H9 (cell line): ENCODE measurements around the gene INPP5A. TPM values are rescaled to one million over a fixed set of nuclear protein-coding genes. Genes with fewer than 3 reads are reported as not detected.

ENCODE experiments used
- DNase-seq: peaks from one replicate; pipeline ENCODE4 v3.0.0-alpha.2; 2017
- H2AFZ ChIP-seq: one replicate; pipeline ENCODE4 v1.6.1; 2013; ENCODE audit warnings: mild to moderate bottlenecking, low read length, control low read depth, moderate library complexity
- H2AK5ac ChIP-seq: 2 replicates; pipeline ENCODE4 v1.6.1; 2013; ENCODE audit warnings: low read length, control low read depth, mixed read lengths; ENCODE audit not compliant: insufficient read length
- H2BK120ac ChIP-seq: one replicate; pipeline ENCODE4 v1.6.1; 2013; ENCODE audit warnings: low read depth, mild to moderate bottlenecking, low read length, control low read depth, inconsistent platforms; ENCODE audit not compliant: poor library complexity, severe bottlenecking
- H2BK12ac ChIP-seq: 2 replicates; pipeline ENCODE4 v1.6.1; 2013; ENCODE audit warnings: low read length, control low read depth, mixed read lengths, low read depth; ENCODE audit not compliant: insufficient read length
- H2BK15ac ChIP-seq: 2 replicates; pipeline ENCODE4 v1.6.1; 2013; ENCODE audit warnings: low read depth, low read length, control low read depth
- H2BK20ac ChIP-seq: one replicate; pipeline ENCODE4 v1.6.1; 2013; ENCODE audit warnings: low read depth, mild to moderate bottlenecking, low read length, control low read depth, inconsistent platforms; ENCODE audit not compliant: poor library complexity, severe bottlenecking
- H2BK5ac ChIP-seq: 2 replicates; pipeline ENCODE4 v1.6.1; 2013; ENCODE audit warnings: low read length, control low read depth, mixed read lengths; ENCODE audit not compliant: insufficient read length
- H3K14ac ChIP-seq: 2 replicates; pipeline ENCODE4 v1.6.1; 2013; ENCODE audit warnings: low read length, control low read depth; ENCODE audit not compliant: insufficient read depth
- H3K18ac ChIP-seq: 2 replicates; pipeline ENCODE4 v1.6.1; 2013; ENCODE audit warnings: low read depth, mild to moderate bottlenecking, mixed read lengths, low read length, control low read depth; ENCODE audit not compliant: insufficient read length
- H3K23ac ChIP-seq: 2 replicates; pipeline ENCODE4 v1.6.1; 2013; ENCODE audit warnings: low read length, control low read depth, mixed read lengths, low read depth; ENCODE audit not compliant: insufficient read length
- H3K23me2 ChIP-seq: 2 replicates; pipeline ENCODE4 v1.6.1; 2013; ENCODE audit warnings: low read depth, mild to moderate bottlenecking, mixed read lengths, low read length, control low read depth; ENCODE audit not compliant: insufficient read length, poor library complexity, severe bottlenecking
- H3K27ac ChIP-seq: 2 replicates; pipeline ENCODE4 v1.5.1; 2013; ENCODE audit warnings: low read length, control low read depth, mixed read lengths, low read depth; ENCODE audit not compliant: insufficient read length
- H3K27me3 ChIP-seq: 2 replicates; pipeline ENCODE4 v1.6.1; 2013; ENCODE audit warnings: low read length, control low read depth, inconsistent platforms; ENCODE audit not compliant: insufficient read depth
- H3K4ac ChIP-seq: 2 replicates; pipeline ENCODE4 v1.6.1; 2013; ENCODE audit warnings: low read depth, mild to moderate bottlenecking, control low read depth, inconsistent platforms, low read length, moderate library complexity
- H3K4me1 ChIP-seq: 2 replicates; pipeline ENCODE4 v1.6.1; 2013; ENCODE audit warnings: low read length, control low read depth, inconsistent platforms; ENCODE audit not compliant: insufficient read depth
- H3K4me2 ChIP-seq: 2 replicates; pipeline ENCODE4 v1.6.1; 2013; ENCODE audit warnings: low read length, control low read depth, mixed read lengths; ENCODE audit not compliant: insufficient read length, insufficient read depth
- H3K56ac ChIP-seq: 2 replicates; pipeline ENCODE4 v1.6.1; 2013; ENCODE audit warnings: low read depth, mild to moderate bottlenecking, mixed read lengths, low read length, control low read depth; ENCODE audit not compliant: insufficient read length
- H3K79me1 ChIP-seq: 2 replicates; pipeline ENCODE4 v1.6.1; 2013; ENCODE audit warnings: low read depth, mild to moderate bottlenecking, moderate library complexity, low read length, control low read depth, inconsistent platforms; ENCODE audit not compliant: insufficient read depth, poor library complexity, severe bottlenecking
- H3K79me2 ChIP-seq: 2 replicates; pipeline ENCODE4 v1.6.1; 2013; ENCODE audit warnings: low read length, control low read depth, inconsistent platforms; ENCODE audit not compliant: insufficient read depth
- H3K9ac ChIP-seq: 2 replicates; pipeline ENCODE4 v1.6.1; 2013; ENCODE audit warnings: low read length, control low read depth, mixed read lengths; ENCODE audit not compliant: insufficient read length; ENCODE audit errors: extremely low read depth
- H3K9me3 ChIP-seq: one replicate; pipeline ENCODE4 v1.6.1; 2013; ENCODE audit warnings: low read depth, low read length, inconsistent platforms; ENCODE audit not compliant: control insufficient read depth
- H3T11ph ChIP-seq: one replicate; pipeline ENCODE4 v1.6.1; 2013; ENCODE audit warnings: mild to moderate bottlenecking, low read length, control low read depth, inconsistent platforms
- H4K20me1 ChIP-seq: one replicate; pipeline ENCODE4 v1.6.1; 2013; ENCODE audit not compliant: control insufficient read depth, insufficient read length, insufficient read depth
- H4K5ac ChIP-seq: 2 replicates; pipeline ENCODE4 v1.6.1; 2013; ENCODE audit warnings: low read depth, mild to moderate bottlenecking, mixed read lengths, low read length, control low read depth; ENCODE audit not compliant: insufficient read length
- H4K8ac ChIP-seq: replicated peaks from 2 replicates; pipeline ENCODE4 v1.6.1; 2013; ENCODE audit warnings: low read length, control low read depth, mixed read lengths, low read depth; ENCODE audit not compliant: insufficient read length
- H4K91ac ChIP-seq: 2 replicates; pipeline ENCODE4 v1.6.1; 2013; ENCODE audit warnings: low read depth, mild to moderate bottlenecking, moderate library complexity, mixed read lengths, low read length, control low read depth; ENCODE audit not compliant: insufficient read length
- H3K27ac Mint-ChIP-seq, 3 experiments: 2 replicates in 2 of 3; 3 replicates in 1 of 3; pipeline ENCODE4 v1.8.0; 2020 to 2021; ENCODE audit warnings: mixed read lengths in 3 of 3, mild to moderate bottlenecking in 1 of 3, moderate library complexity in 1 of 3
- H3K27me3 Mint-ChIP-seq: 2 replicates; pipeline ENCODE4 v1.8.0; 2021; ENCODE audit warnings: low read depth, mild to moderate bottlenecking, moderate library complexity, mixed read lengths
- H3K36me3 Mint-ChIP-seq, 3 experiments: 2 replicates in 2 of 3; 3 replicates in 1 of 3; pipeline ENCODE4 v1.8.0; 2020 to 2021; ENCODE audit warnings: low read depth in 3 of 3, mixed read lengths in 3 of 3; ENCODE audit not compliant: insufficient read depth in 1 of 3
- H3K4me1 Mint-ChIP-seq, 2 experiments: 2 replicates each; pipeline ENCODE4 v1.8.0; 2020; ENCODE audit warnings: mixed read lengths in 2 of 2
- H3K4me3 Mint-ChIP-seq, 2 experiments: 2 replicates in 1 of 2; 3 replicates in 1 of 2; pipeline ENCODE4 v1.8.0; 2020 to 2021; ENCODE audit warnings: mild to moderate bottlenecking in 2 of 2, mixed read lengths in 2 of 2, moderate library complexity in 1 of 2
- H3K9me3 Mint-ChIP-seq, 2 experiments: 2 replicates in 1 of 2; 3 replicates in 1 of 2; pipeline ENCODE4 v1.8.0; 2020; ENCODE audit warnings: mild to moderate bottlenecking in 2 of 2, mixed read lengths in 2 of 2, moderate library complexity in 1 of 2
- WGBS: extraction: QIAGEN DNeasy Blood & Tissue Kit; methylation state at CpG from one replicate; pipeline ENCODE4 v1.1.7; 2013; ENCODE audit warnings: missing lambda C conversion rate, low lambda C conversion rate, mixed read lengths; ENCODE audit not compliant: insufficient read length; ENCODE audit errors: extremely low coverage; 5-methylcytosine and 5-hydroxymethylcytosine counted together
- total RNA-seq: library from RNA; stranded (reverse); gene quantifications from 2 replicates; pipeline ENCODE4 v1.2.1, GENCODE V29; 2021
- TF ChIP-seq, protein P1 (sequence below): fragments of 200-600 bp; sonication (generic); conservative IDR thresholded peaks from 3 replicates; pipeline ENCODE4 v1.8.0; 2021; ENCODE audit warnings: antibody characterized with exemption, mild to moderate bottlenecking

Gene INPP5A
- total RNA-seq, 1 experiment from 2014 or later: 17.7 TPM

GRCh38 chr10:132701846-132702190 lies 164.2 kb downstream of the INPP5A start:
- TF ChIP-seq, protein P1, sequence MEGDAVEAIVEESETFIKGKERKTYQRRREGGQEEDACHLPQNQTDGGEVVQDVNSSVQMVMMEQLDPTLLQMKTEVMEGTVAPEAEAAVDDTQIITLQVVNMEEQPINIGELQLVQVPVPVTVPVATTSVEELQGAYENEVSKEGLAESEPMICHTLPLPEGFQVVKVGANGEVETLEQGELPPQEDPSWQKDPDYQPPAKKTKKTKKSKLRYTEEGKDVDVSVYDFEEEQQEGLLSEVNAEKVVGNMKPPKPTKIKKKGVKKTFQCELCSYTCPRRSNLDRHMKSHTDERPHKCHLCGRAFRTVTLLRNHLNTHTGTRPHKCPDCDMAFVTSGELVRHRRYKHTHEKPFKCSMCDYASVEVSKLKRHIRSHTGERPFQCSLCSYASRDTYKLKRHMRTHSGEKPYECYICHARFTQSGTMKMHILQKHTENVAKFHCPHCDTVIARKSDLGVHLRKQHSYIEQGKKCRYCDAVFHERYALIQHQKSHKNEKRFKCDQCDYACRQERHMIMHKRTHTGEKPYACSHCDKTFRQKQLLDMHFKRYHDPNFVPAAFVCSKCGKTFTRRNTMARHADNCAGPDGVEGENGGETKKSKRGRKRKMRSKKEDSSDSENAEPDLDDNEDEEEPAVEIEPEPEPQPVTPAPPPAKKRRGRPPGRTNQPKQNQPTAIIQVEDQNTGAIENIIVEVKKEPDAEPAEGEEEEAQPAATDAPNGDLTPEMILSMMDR: no peak
- Mint-ChIP-seq H3K27ac (no peak overlapping the region), H3K9me3 (peaks cover 18 to 21% of the 10 kb centered on the region in 2 experiments), H3K4me1 (peaks cover 0 to 3% of the 10 kb centered on the region in 2 experiments; a peak in 1 of 4 replicates), H3K36me3 (peaks cover 14 to 26% (median 16%) of the 10 kb centered on the region in 3 experiments), H3K27me3 (no peaks in the 10 kb centered on the region; the same call in 1 of the 2 replicates), H3K4me3 (no peak overlapping the region)
- no peak overlapping the region for H2BK20ac ChIP-seq
- H3K79me1 ChIP-seq: no peaks in the 10 kb centered on the region
- no peak overlapping the region for H2BK12ac ChIP-seq
- no peak overlapping the region for H3K27ac ChIP-seq
- no peak overlapping the region for H3K4me2 ChIP-seq
- no peak overlapping the region for H4K8ac ChIP-seq
- H2AFZ ChIP-seq: no peak overlapping the region
- H3K23me2 ChIP-seq: no peaks in the 10 kb centered on the region
- H2AK5ac ChIP-seq: no peak overlapping the region
- no peak overlapping the region for H3K9ac ChIP-seq
- no peak overlapping the region for H3K4ac ChIP-seq
- H3K56ac ChIP-seq: no peak overlapping the region
- no peak overlapping the region for H2BK120ac ChIP-seq
- no peaks in the 10 kb centered on the region for H3K4me1 ChIP-seq
- no peak overlapping the region for H2BK5ac ChIP-seq
- no peak overlapping the region for H3K23ac ChIP-seq
- H3K18ac ChIP-seq: no peak overlapping the region
- H4K5ac ChIP-seq: no peak overlapping the region
- DNase-seq: no peak
- H2BK15ac ChIP-seq: no peak overlapping the region
- no peaks in the 10 kb centered on the region for H3K27me3 ChIP-seq
- no peak overlapping the region for H3T11ph ChIP-seq
- no peaks in the 10 kb centered on the region for H3K9me3 ChIP-seq
- no peak overlapping the region for H4K91ac ChIP-seq
- H3K79me2 ChIP-seq: no peaks in the 10 kb centered on the region
- no peak overlapping the region for H3K14ac ChIP-seq
- no CpG with 5 or more reads among the region's 13 CpGs for WGBS
- no peaks in the 10 kb centered on the region for H4K20me1 ChIP-seq
